PC-3 (cell line): Measurements from ENCODE around the gene RING1.

ENCODE experiments used
- EZH2 ChIP-seq: fragments of 300-600 bp; sonication (generic); IDR thresholded peaks from one replicate; pipeline ENCODE4 v1.6.1; 2017; ENCODE audit warnings: antibody characterized with exemption, mild to moderate bottlenecking, low read length; ENCODE audit not compliant: unreplicated experiment
- EZH2phosphoT487 ChIP-seq: fragments of 300-600 bp; sonication (generic); IDR thresholded peaks from 2 replicates; pipeline ENCODE4 v1.6.1; 2018; ENCODE audit warnings: mild to moderate bottlenecking, antibody characterized with exemption, low read length, borderline replicate concordance
- TF ChIP-seq, protein P1 (sequence below): fragments of 300-600 bp; sonication (generic); conservative IDR thresholded peaks from 2 replicates; pipeline ENCODE4 v1.5.1; 2017; ENCODE audit warnings: antibody characterized with exemption, low read depth, mild to moderate bottlenecking, low read length

DNA sequence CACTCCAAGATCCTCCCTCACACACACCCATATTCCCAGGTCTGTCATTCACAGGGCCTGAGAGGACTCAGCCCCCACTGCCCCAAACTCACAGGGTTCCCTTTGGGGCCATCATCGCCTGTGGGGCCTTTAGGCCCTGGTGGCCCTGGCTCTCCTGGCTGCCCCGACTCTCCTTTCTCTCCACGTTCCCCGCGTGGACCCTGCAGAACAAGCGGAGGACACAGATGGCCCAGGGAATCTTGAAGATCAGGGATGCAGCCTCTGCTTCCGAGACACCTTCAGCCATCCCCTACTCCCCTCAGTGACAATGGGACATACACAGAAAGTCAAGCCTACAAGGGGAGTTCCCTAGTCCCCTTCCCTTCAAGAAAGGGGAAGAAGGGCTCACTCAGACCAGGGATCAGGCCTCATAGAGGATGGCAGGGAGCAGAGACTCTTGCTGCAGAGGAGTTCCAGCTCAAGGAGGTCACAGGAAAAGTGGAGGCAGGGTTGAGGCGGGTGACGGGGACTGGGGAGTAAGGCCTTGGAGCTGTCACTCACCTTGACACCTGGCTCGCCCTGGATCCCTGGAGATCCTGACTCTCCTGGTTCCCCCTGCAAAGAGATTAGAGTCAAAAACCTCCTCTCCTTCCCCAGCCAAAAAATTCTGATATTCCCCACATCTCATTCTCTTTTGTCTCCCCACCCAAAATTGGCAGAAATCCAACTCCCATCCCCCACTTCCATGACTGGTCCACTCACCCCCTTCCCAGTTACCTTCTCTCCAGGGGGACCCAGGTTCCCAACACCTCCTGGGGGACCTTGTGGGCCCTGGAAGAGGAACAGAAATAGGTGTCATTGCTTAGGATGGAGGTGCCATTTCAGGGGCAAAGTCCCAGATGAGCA, 38.8 kb upstream of the RING1 start:
- TF ChIP-seq, protein P1, sequence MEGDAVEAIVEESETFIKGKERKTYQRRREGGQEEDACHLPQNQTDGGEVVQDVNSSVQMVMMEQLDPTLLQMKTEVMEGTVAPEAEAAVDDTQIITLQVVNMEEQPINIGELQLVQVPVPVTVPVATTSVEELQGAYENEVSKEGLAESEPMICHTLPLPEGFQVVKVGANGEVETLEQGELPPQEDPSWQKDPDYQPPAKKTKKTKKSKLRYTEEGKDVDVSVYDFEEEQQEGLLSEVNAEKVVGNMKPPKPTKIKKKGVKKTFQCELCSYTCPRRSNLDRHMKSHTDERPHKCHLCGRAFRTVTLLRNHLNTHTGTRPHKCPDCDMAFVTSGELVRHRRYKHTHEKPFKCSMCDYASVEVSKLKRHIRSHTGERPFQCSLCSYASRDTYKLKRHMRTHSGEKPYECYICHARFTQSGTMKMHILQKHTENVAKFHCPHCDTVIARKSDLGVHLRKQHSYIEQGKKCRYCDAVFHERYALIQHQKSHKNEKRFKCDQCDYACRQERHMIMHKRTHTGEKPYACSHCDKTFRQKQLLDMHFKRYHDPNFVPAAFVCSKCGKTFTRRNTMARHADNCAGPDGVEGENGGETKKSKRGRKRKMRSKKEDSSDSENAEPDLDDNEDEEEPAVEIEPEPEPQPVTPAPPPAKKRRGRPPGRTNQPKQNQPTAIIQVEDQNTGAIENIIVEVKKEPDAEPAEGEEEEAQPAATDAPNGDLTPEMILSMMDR, result no peak
- TF ChIP-seq EZH2phosphoT487 (no peak), EZH2 (no peak)
